HFF-Myc (cell line): ENCODE measurements around the gene FBN1.
A peak's percentile ranks its signal among the peaks of the same experiment; 100 is the strongest.

Experiments used
- DNase-seq: peaks from one replicate; pipeline ENCODE4 v3.0.0-alpha.2; 2011; ENCODE audit warnings: low read depth; ENCODE audit errors: extremely low read depth
- H3K4me3 ChIP-seq: replicated peaks from 2 replicates; pipeline ENCODE4 v1.5.1; 2011; ENCODE audit warnings: low read depth, mild to moderate bottlenecking, control low read depth, low read length
- TF ChIP-seq, protein P1 (sequence below): IDR thresholded peaks from 2 replicates; pipeline ENCODE4 v1.5.1; 2012; ENCODE audit warnings: mild to moderate bottlenecking, low read depth, low read length, control low read depth; ENCODE audit errors: missing control alignments

The FBN1 gene

DNA sequence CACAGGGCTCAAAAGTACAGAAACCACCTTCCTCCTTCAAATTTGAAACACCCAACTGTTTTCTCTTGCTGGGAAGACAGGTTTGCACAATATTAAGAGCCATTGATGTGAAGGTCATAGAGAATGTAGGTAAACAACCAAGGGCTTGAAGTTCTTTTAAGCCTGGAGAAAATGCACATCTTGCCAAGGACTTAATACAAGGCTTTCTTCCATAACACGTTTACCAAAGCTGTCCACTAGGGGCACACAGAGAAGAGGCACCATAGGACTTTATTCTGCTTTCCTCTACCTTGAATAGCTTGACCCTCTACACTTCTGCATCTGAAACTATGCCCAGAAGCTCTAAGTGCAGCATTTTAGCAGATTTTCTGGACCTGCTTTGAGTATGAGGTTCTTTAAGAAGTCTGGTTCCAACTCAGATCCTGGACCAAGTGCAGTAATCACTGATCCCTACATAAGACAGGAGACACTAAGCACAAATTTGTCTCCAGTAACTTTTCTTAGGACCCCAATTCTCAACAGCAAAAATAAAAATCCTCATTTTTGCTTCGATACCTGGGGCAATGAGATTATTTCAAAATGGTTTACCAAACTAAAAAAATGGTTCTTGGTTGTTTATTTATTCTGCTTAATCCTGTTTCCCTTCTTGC is 138.0 kb downstream of the FBN1 start:
- peak; percentile 43 for DNase-seq
- H3K4me3 ChIP-seq: no peak overlapping the region
- TF ChIP-seq, protein P1, sequence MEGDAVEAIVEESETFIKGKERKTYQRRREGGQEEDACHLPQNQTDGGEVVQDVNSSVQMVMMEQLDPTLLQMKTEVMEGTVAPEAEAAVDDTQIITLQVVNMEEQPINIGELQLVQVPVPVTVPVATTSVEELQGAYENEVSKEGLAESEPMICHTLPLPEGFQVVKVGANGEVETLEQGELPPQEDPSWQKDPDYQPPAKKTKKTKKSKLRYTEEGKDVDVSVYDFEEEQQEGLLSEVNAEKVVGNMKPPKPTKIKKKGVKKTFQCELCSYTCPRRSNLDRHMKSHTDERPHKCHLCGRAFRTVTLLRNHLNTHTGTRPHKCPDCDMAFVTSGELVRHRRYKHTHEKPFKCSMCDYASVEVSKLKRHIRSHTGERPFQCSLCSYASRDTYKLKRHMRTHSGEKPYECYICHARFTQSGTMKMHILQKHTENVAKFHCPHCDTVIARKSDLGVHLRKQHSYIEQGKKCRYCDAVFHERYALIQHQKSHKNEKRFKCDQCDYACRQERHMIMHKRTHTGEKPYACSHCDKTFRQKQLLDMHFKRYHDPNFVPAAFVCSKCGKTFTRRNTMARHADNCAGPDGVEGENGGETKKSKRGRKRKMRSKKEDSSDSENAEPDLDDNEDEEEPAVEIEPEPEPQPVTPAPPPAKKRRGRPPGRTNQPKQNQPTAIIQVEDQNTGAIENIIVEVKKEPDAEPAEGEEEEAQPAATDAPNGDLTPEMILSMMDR: peak; percentile 79

DNA sequence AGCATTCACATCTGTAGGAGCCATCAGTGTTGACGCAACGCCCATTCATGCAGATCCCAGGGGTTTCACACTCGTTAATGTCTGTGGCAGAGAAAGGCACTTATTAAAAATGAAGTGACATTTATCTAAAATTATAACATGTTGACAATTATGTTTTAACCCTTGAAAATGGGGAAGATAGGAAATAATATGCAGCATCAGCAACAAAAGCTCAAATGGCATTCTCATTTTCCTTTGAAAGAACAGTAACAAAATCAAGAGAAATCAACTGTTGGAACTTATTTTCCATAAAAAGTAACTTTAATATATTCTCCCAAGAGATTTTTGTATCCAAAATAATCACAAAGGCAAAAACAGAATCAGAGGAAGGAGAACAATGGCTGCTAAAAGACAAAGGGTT is 140.4 kb downstream of the FBN1 start:
- DNase-seq: no peak
- TF ChIP-seq, protein P1: no peak
- no peak overlapping the region for H3K4me3 ChIP-seq

DNA sequence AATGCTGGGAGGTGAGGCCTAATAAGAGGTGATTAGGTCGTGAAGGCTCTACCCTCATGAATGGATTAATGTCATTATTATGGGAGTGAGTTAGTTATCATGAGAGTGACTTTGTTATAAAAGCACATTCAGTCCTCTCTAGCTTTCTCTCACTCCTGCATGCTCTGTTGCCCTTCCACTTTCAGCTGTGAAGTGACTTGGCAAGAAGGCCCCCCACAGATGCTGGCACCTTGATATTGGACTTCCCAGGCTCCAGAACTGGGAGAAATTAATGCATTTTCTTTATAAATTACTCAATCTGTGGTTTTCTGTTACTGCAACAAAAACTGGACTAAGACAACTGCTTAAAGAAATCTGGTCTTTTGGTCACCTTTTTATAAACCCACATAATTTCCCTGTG is 144.3 kb downstream of the FBN1 start:
- no peak for DNase-seq
- no peak overlapping the region for H3K4me3 ChIP-seq
- TF ChIP-seq, protein P1: no peak

DNA sequence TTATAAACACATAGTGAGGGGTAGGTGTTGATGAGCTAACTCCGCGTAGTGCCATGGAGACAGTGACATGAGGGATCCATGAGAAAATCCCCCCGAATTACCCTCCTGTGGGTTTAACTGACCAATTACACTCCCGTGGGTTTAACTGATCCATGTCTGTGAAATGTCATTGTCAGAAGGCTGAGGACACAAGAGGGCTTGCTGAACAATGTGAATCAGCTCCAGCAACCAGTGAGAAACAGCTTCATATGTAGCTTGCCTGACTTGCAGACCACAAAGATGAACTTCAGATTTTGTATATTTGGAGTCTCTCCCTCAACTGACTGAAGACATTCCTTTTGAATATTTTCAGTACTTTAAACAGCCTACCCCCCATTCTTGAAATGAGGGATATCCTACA is 144.9 kb downstream of the FBN1 start:
- no peak overlapping the region for H3K4me3 ChIP-seq
- TF ChIP-seq, protein P1: no peak
- DNase-seq: no peak

DNA sequence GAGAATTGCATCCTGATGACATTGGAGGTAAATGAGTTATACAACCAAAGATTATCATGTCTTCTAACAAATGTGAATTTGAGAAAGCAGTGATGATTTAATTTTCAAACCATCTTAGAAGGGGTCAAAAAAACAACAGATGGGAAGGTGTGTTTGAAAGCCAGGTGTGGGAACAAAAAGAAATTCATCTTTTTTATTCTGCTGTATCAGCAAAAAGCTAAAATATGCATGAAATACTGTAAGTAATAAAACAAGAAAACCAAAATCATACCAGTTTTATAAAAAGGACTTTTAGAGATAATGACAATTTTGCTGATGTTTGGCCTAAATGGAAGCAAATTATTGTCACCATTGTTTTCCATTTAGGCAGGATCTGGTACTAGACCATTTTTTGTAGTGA is 145.5 kb downstream of the FBN1 start:
- TF ChIP-seq, protein P1: no peak
- H3K4me3 ChIP-seq: no peak overlapping the region
- DNase-seq: no peak

DNA sequence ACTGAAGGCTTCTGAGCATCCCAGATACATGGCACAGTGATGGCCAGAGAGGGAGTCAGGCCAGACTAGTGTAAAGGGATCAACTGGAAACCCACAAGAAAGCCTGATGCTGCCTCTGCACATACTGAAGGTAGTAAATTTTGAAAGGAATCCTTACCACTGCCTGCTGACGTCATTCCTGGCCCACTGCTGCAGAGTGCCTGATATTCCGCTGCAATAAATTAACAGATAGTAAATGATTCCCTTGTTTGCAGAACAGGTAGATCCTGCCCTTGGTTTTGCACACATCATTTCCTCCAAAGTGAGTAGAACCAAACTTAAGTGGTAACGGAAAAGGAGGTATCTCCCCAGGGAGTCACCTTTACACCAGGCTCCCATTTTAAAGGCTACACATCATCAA is 146.7 kb downstream of the FBN1 start:
- DNase-seq: no peak
- no peak overlapping the region for H3K4me3 ChIP-seq
- TF ChIP-seq, protein P1: no peak

DNA sequence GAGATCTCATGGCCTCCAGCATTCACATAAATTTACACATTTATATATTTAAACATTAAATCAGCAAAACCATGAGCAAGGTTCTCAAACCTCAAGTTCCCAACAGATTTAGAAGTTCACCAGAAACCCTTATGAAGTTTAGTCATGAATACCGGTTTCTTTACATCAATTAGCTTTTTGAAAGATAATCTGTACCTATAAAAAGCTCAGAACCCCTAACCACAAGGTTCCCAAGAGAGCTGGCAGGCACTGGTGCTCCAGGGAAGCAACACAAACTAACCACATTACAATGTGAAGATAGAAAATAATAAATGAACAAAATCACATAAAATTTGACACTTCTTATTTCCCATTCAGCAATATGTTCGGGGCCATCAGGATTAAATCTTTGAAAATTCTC is 150.9 kb downstream of the FBN1 start:
- TF ChIP-seq, protein P1: no peak
- DNase-seq: no peak
- no peak overlapping the region for H3K4me3 ChIP-seq
